GM10847 (cell line): ENCODE measurements around the gene TRAPPC3L.

Experiments
- POLR2A ChIP-seq: IDR thresholded peaks from 2 replicates; pipeline ENCODE4 v1.6.1; 2011; ENCODE audit not compliant: insufficient read length; ENCODE audit errors: extremely low read depth

Gene TRAPPC3L

DNA sequence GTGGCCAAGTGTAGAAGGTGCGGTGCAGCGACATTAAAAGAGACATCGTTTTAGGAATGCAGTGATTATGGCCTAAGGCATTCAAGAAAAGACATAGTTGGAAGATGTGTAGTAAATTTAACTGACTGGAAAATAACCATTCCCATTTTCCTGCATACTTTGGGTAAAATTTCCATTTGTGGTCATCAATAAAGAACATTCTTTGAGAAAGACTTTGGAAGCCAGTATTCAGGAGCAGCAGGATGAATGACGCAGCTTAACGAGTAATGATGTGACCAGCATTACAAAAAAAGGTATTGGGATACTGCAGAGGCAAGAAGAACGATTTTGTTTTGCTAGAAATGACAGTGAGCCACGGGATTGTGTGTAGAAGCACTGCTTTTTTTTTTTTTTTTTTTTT lies 18.8 kb upstream of the TRAPPC3L start:
- TF ChIP-seq POLR2A = no peak

DNA sequence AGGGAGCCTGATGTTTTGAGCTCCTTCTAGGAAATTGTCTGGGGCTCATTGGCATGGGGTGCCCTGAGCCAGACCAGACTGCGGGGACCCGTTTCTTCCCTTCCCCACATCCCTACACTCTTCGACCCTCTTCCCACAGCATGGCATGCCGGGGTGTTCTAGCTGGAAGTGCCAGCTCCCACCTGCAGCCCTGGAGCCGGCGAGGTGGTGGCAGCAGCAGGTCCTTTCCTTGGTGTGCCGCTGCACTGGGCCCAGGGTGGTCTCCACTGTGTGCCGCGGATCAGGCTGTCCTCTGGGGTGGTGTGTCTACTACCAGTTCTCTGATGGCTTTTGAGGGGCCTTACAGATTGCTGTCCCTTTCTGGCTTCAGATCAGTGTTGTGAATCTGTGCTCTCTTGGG lies 18.3 kb upstream of the TRAPPC3L start:
- no peak for TF ChIP-seq POLR2A

- TF ChIP-seq POLR2A = no peak
Observed at GRCh38 chr6:116562614-116563013, 17.1 kb upstream of the TRAPPC3L start.

DNA sequence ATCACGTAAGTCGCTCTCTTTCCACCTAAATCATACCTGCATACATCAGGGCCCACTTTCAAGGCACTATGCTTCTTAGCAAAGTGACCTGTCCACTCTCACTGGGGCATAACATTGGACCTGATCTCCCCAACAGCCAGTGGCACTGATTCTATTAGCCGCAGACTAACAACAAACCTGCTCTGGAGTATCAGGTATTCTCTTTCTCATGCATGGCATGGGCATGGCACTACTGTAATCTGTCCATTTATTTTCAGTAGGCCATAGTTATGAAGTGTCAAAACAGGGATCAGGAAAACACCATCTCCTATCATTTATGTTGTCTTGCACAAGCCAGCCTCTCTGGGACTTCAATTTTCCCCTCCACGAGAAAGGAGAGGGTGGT lies 16.5 kb upstream of the TRAPPC3L start:
- TF ChIP-seq POLR2A = no peak

GRCh38 chr6:116561377-116562018 lies 16.0 kb upstream of the TRAPPC3L start:
- TF ChIP-seq POLR2A = no peak

DNA sequence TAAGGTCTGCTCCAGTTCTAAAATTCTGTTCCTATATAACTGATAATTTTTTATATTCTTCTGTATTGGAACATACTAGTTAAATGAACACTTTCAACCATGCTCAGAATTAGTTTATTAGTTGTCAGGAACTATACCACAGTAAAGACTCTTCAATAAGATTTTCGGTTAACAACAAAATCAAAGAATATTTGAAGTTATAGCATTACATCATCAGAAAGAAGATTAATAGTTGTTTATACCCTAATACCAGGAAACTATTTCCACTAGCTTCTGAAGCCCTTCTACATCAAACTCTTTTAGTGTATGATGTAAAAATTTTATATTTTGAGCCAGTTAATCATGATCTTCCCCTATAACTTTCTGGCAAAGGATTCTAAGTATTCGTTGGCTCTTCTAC lies 14.6 kb upstream of the TRAPPC3L start:
- TF ChIP-seq POLR2A = no peak

DNA sequence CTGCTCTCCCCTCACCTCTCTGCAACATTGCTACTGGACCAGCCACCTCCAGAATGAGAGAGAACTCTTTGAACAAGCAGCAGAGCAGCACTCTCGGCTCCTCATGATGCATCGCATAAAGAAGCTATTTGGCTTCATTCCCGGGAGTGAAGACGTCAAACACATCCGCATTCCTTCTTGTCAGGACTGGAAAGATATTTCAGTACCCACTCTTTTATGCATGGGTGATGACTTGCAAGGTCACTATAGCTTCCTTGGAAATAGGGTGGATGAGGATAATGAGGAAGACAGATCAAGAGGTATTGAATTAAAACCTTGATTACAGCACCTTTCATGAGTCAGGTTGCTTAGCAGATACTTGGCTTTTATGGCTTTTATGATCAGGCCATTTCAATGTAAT lies 12.4 kb upstream of the TRAPPC3L start:
- TF ChIP-seq POLR2A = no peak

DNA sequence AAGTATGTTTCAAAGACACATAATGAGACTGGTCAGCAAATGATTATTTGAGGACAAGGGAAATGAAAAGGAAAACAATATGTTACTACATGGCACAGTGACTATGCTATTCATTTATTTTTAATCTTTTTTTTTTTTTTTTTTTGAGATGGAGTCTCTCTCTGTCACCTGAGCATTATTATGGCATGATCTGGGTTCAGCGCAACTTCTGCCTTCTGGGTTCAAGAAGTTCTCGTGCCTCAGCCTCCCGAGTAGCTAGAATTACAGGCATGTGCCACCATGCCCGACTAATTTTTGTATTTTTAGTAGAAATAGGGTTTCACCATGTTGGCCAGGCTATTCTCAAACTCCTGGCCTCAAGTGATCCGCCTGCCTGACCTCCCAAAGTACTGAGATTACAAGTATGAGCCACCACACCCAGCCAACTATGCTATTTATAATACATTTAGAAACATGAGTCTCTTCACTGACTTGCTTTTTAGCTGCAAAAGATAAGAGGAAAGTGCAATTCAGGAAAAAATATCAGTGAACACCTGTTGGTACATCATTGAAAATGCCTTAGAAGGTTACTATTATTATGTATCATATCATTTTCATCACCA lies 11.4 kb upstream of the TRAPPC3L start:
- no peak for TF ChIP-seq POLR2A

- TF ChIP-seq POLR2A = no peak
Observed at GRCh38 chr6:116556065-116556464, 10.6 kb upstream of the TRAPPC3L start.

DNA sequence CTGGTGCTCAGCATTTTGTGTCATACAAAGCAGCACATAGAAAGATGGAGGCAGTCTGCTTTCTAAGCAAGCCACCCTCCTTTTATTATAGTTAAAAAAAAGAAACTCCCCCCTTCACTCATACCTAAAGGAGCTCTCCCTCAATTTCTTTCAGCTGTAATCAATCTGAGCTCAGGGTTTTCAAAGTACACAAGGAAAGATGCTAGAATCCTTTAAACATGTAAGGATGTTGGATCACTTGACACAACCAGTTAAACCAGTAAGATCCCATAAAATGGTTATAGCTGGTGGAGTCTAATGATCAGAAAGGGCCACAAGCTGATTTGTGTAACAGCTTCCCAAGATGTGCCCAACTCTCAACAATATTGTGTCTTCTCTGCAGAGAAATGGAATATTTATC lies 8.0 kb upstream of the TRAPPC3L start, which contains the start of gene CALHM4:
CALHM4 (plus strand) TSS at position 301 of the 400 bp plus-strand sequence; CDS start at position 344, 43 bp downstream.
- TF ChIP-seq POLR2A = no peak

GRCh38 chr6:116550796-116551195 lies 5.3 kb upstream of the TRAPPC3L start:
- no peak for TF ChIP-seq POLR2A

- TF ChIP-seq POLR2A = no peak
Observed at GRCh38 chr6:116547358-116547757, 1.9 kb upstream of the TRAPPC3L start.

DNA sequence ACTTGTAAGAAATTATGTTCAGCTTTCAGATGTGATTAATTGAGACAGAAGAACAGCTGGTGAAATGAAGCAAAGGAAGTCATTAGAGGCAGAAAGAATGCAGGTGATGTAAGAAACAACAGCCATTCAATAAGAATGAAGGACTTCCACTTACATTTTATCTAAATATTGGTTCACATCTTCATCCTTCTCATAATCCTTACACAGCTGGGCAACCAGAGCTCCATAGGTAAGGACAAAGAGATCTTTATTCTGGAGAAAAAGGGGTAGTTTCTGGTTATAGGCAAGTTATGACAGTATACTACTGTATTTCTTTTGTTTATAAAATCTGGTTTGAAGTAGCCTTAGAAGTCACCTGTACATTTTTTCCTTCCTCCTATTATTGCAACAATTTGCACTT lies 2.3 kb downstream of the TRAPPC3L start:
- no peak for TF ChIP-seq POLR2A

- TF ChIP-seq POLR2A = no peak
Observed at GRCh38 chr6:116542426-116542825, 3.1 kb downstream of the TRAPPC3L start.

DNA sequence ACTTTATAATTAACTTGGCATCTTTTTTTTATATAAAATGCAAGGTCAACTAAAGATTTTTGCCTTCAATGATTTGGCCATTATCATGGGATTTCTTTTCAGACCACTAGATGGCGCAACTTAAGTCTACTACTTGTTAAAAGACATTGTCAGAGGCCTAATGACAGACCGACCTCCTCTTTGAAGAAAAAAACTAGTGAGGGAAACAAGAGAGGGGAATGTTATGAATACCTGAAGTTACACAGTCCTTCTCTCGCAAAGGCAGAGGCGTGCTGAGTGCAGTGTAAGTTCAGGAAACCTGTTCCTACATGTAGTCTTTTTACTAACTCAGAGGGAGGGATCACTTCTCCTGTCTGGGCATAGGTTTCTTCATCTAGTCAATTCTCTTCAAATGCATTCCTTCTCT lies 9.3 kb downstream of the TRAPPC3L start:
- TF ChIP-seq POLR2A = no peak

- no peak for TF ChIP-seq POLR2A
Observed at GRCh38 chr6:116535109-116535508, 10.4 kb downstream of the TRAPPC3L start.
